Psoas muscle (tissue), 8 donors: ENCODE measurements around the gene STARD3. TPM values are rescaled to one million over a fixed set of nuclear protein-coding genes. Genes with fewer than 3 reads are reported as not detected.

Experiments used
- ATAC-seq, 4 donors: fragments of 200-7000 bp; cut with Tn5 transposase; one replicate each; pipeline ENCODE4 v1.9.1; 2020; ENCODE audit warnings: moderate library complexity in 3 of 4, mild to moderate bottlenecking in 2 of 4
- DNase-seq, 2 donors: peaks; one replicate each; pipeline ENCODE4 v3.0.0-alpha.2; 2020
- H3K27ac ChIP-seq: fragments of 200-600 bp; one replicate; pipeline ENCODE4 v1.8.0; 2022
- H3K27me3 ChIP-seq, 3 donors: fragments of 200-600 bp in 1 of 3; one replicate each; pipeline versions ENCODE4 v1.6.1 to v1.8.0; 2013 to 2022; ENCODE audit warnings: low read length in 2 of 3, mild to moderate bottlenecking in 2 of 3, moderate library complexity in 1 of 3; ENCODE audit not compliant: insufficient read depth in 3 of 3
- H3K36me3 ChIP-seq, 2 donors: fragments of 200-600 bp in 1 of 2; one replicate each; pipeline versions ENCODE4 v1.6.1 to v1.8.0; 2013 to 2022; ENCODE audit warnings: low read depth in 1 of 2, mild to moderate bottlenecking in 1 of 2, moderate library complexity in 1 of 2; ENCODE audit not compliant: insufficient read depth in 1 of 2
- H3K4me1 ChIP-seq: fragments of 200-600 bp; one replicate; pipeline ENCODE4 v1.8.0; 2022
- H3K4me3 ChIP-seq: fragments of 200-600 bp; one replicate; pipeline ENCODE4 v1.8.0; 2022; ENCODE audit warnings: mild to moderate bottlenecking
- H3K9me3 ChIP-seq: fragments of 200-600 bp; one replicate; pipeline ENCODE4 v1.8.0; 2022
- CTCF ChIP-seq: fragments of 200-600 bp; IDR thresholded peaks from one replicate; pipeline ENCODE4 v1.8.0; 2022; ENCODE audit warnings: antibody characterized with exemption
- WGBS, 3 donors: extraction: QIAGEN DNeasy Blood & Tissue Kit; methylation state at CpG; one replicate each; pipeline versions ENCODE4 v1.1.6 to v1.1.7; 2013; 5-methylcytosine and 5-hydroxymethylcytosine counted together
- intact Hi-C, 2 donors: fragments of 100-400 bp; cut with DNase I; formaldehyde crosslinking; loops; one replicate each; pipeline versions ENCODE4 v1.11.0 to v1.14.2; 2022
- polyA plus RNA-seq, 3 donors: library from polyadenylated mRNA; stranded (reverse); fragments of 200-250 nt; gene quantifications; one replicate each; pipeline ENCODE4 v1.2.3, GENCODE V29; 2013
- total RNA-seq, 4 donors: library from RNA; stranded (reverse); fragmentation: NEBNext Ultra II Directional in 2 of 4; extraction: Animal tissue kit (Norgen Biotek cat#: 25700) in 2 of 4; gene quantifications; one replicate each; pipeline versions ENCODE4 v1.2.1 to v1.2.4, GENCODE V29; 2021 to 2023
- donor health status: healthy with polysubstance abuse.
- donor health status: DM: no; HTN: no; CAD: no; lungs with moderate emphysema.
- donor health status: Bipolar disorder and iron deficiency.
- donor health status: healthy.
- donor health status: DM: yes; HTN: yes; CAD: no.
- donor health status: DM: no; HTN: no; CAD: no.
- donor health status: DM: no; HTN: no; CAD: no.
- donor health status: DM: yes; HTN: yes; CAD: no.

STARD3 gene
- total and polyA plus RNA-seq, 7 donors = 22.5 to 62.8 (median 32.6) TPM

GRCh38 chr17:39687101-39687545 is 50.2 kb downstream of the STARD3 start:
- H3K4me1 ChIP-seq = peaks cover 18% of the 10 kb centered on the region
- H3K27ac ChIP-seq = peak overlapping the region; percentile 96
- no peak for ATAC-seq
- intact Hi-C loops = loop anchor here in 1 of 2 donors (5.0 kb wide), 1 partner anchor 40 kb away; no protein-coding TSS in a partner anchor
- H3K36me3 ChIP-seq = peaks cover 0 to 26% of the 10 kb centered on the region in 2 donors
- H3K27me3 ChIP-seq = no peaks in the 10 kb centered on the region
- no peak for TF ChIP-seq CTCF
- DNase-seq = peak in 1 of 2 donors; percentile 42
- WGBS, 3 donors = 36 to 48% (median 44%) methylated on average over 6 of the region's 6 CpGs
- no peaks in the 10 kb centered on the region for H3K9me3 ChIP-seq
- peak overlapping the region; percentile 90 for H3K4me3 ChIP-seq

GRCh38 chr17:39687546-39688474 is 50.9 kb downstream of the STARD3 start, which contains the start of gene PGAP3:
PGAP3 (minus strand) TSS chr17:39688057; CDS start chr17:39688014, 43 bp downstream.
- ATAC-seq = peak; percentile 96 to 97 (median 96)
- intact Hi-C loops = loop anchor here in 1 of 2 donors (5.0 kb wide), 1 partner anchor 39 kb away; no protein-coding TSS in a partner anchor
- DNase-seq = peak; percentile 90 to 95
- no peaks in the 10 kb centered on the region for H3K9me3 ChIP-seq
- 2 to 3% (median 3%) methylated on average over 45 of the region's 45 CpGs for WGBS, 3 donors
- peaks cover 18% of the 10 kb centered on the region for H3K4me1 ChIP-seq
- H3K4me3 ChIP-seq = peak within 1 kb of the TSS; percentile 90
- TF ChIP-seq CTCF = no peak
- H3K27ac ChIP-seq = peak within 1 kb of the TSS; percentile 96
- peaks cover 0 to 27% of the 10 kb centered on the region in 2 donors for H3K36me3 ChIP-seq
- H3K27me3 ChIP-seq = no peaks in the 10 kb centered on the region

GRCh38 chr17:39688475-39688835 is 51.5 kb downstream of the STARD3 start:
- H3K9me3 ChIP-seq = no peaks in the 10 kb centered on the region
- ATAC-seq = peak in 1 of 4 donors; percentile 16
- peak overlapping the region; percentile 96 for H3K27ac ChIP-seq
- H3K4me1 ChIP-seq = peaks cover 18% of the 10 kb centered on the region
- DNase-seq = no peak
- H3K4me3 ChIP-seq = peak overlapping the region; percentile 90
- TF ChIP-seq CTCF = no peak
- no peaks in the 10 kb centered on the region for H3K27me3 ChIP-seq
- intact Hi-C loops = loop anchor here in 1 of 2 donors (5.0 kb wide), 1 partner anchor 39 kb away; no protein-coding TSS in a partner anchor
- peaks cover 0 to 28% of the 10 kb centered on the region in 2 donors for H3K36me3 ChIP-seq
- WGBS, 3 donors = 13 to 20% (median 17%) methylated on average over 6 of the region's 6 CpGs

- peaks cover 0 to 26% of the 10 kb centered on the region in 2 donors for H3K36me3 ChIP-seq
- TF ChIP-seq CTCF = no peak
- 37 to 51% (median 41%) methylated on average over 3 of the region's 3 CpGs for WGBS, 3 donors
- intact Hi-C loops = loop anchor here in 1 of 2 donors (5.0 kb wide), 1 partner anchor 38 kb away; no protein-coding TSS in a partner anchor
- H3K4me1 ChIP-seq = peaks cover 18% of the 10 kb centered on the region
- H3K27me3 ChIP-seq = no peaks in the 10 kb centered on the region
- H3K27ac ChIP-seq = peak overlapping the region; percentile 96
- no peak for ATAC-seq
- peak overlapping the region; percentile 90 for H3K4me3 ChIP-seq
- no peaks in the 10 kb centered on the region for H3K9me3 ChIP-seq
- peak in 1 of 2 donors; percentile 8 for DNase-seq
Observed at GRCh38 chr17:39688945-39689344, 52.0 kb downstream of the STARD3 start.
